Measurements from ENCODE around the gene CHM.

DNA sequence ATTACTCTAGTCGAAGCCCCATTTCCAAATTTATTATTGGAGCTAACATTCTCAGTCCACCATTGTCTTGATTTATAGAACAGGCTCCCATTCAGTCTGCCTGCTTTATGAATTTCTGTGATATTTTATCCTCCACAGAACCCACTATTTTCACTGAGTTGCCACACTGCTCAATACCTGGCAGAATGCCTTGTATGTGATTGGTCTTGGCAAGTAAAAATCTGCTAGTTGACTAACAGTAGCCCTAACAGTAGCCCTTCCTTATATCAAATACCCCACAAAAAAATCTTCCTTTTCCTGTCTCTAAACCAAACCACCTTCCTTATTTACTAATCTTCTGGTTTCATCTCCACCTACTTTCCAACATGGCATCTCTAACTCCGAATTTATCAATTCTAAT lies 82.6 kb downstream of the CHM start:
- no peak for TF ChIP-seq CTCF (IDR thresholded peaks at IDR 0.05; ENCODE audit: poor library complexity)
- no peak for TF ChIP-seq EZH2 (IDR thresholded peaks at IDR 0.05; ENCODE audit: borderline replicate concordance)
- TF ChIP-seq EZH2phosphoT487 (IDR thresholded peaks at IDR 0.05; ENCODE audit: low read depth, severe bottlenecking, unreplicated experiment) = no peak

All from hepatocyte (in vitro differentiated cells).